ENCODE data around the gene FUT7.
A peak's percentile ranks its signal among the peaks of the same experiment; 100 is the strongest.
"Not testable (repeated sequence)": the region's sequence is repeated elsewhere in the genome, so short reads cannot be mapped to it uniquely, and the experiment has no call there.

FUT7 gene

GRCh38 chr9:137048655-137049543, 17.0 kb upstream of the FUT7 start:
- DNase-seq: peak; percentile 72

GRCh38 chr9:137046088-137046787, 14.3 kb upstream of the FUT7 start, which contains the start of gene NPDC1:
NPDC1 (minus strand) TSS chr9:137046177; CDS start chr9:137045989, 188 bp downstream.
- DNase-seq: peak; percentile 94

- DNase-seq: peak; percentile 71
Observed at GRCh38 chr9:137045294-137046087, 13.6 kb upstream of the FUT7 start.

GRCh38 chr9:137044502-137045177, 12.8 kb upstream of the FUT7 start:
- DNase-seq: no peak

GRCh38 chr9:137044037-137044436, 12.1 kb upstream of the FUT7 start:
- no peak for DNase-seq

- DNase-seq: no peak
Observed at GRCh38 chr9:137042751-137043727, 11.2 kb upstream of the FUT7 start.

GRCh38 chr9:137041124-137041523, 9.2 kb upstream of the FUT7 start:
- DNase-seq: no peak

GRCh38 chr9:137040568-137040967, 8.7 kb upstream of the FUT7 start:
- DNase-seq: no peak

GRCh38 chr9:137039611-137040366, 7.9 kb upstream of the FUT7 start:
- no peak for DNase-seq

GRCh38 chr9:137038916-137039315, 7.0 kb upstream of the FUT7 start:
- no peak for DNase-seq

- no peak for DNase-seq
Observed at GRCh38 chr9:137037483-137037882, 5.6 kb upstream of the FUT7 start.

GRCh38 chr9:137037035-137037434, 5.1 kb upstream of the FUT7 start:
- DNase-seq: no peak

- no peak for DNase-seq
Observed at GRCh38 chr9:137035937-137036336, 4.0 kb upstream of the FUT7 start.

GRCh38 chr9:137035507-137035834, 3.6 kb upstream of the FUT7 start:
- DNase-seq: no peak

- DNase-seq: peak; percentile 90
Observed at GRCh38 chr9:137034709-137035506, 3.0 kb upstream of the FUT7 start.

GRCh38 chr9:137034039-137034708, 2.3 kb upstream of the FUT7 start:
- no peak for DNase-seq

- not testable (repeated sequence) for DNase-seq
Observed at GRCh38 chr9:137033481-137033880, 1.6 kb upstream of the FUT7 start.

GRCh38 chr9:137032858-137033257, 970 bp upstream of the FUT7 start:
- DNase-seq: no peak
